Stimulated activated CD8-positive, alpha-beta memory T cell treated with anti-CD3 and anti-CD28 coated beads, Interleukin-7, amount 100 ng/mL, for 24 hours (primary cell): ENCODE data around the gene NUTM1.
A peak's percentile ranks its signal among the peaks of the same experiment; 100 is the strongest.
"Not testable (repeated sequence)": the region's sequence is repeated elsewhere in the genome, so short reads cannot be mapped to it uniquely, and the experiment has no call there.

Experiments
- DNase-seq: peaks from one replicate; pipeline ENCODE4 v3.0.0-alpha.2; 2020; ENCODE audit warnings: low read depth

The NUTM1 gene

GRCh38 chr15:34337557-34338306 is 5.4 kb upstream of the NUTM1 start, which contains the start of gene SLC12A6:
SLC12A6 (minus strand) TSS chr15:34337781; CDS start chr15:34336680, 1,101 bp downstream.
- peak; percentile 70 for DNase-seq

GRCh38 chr15:34338347-34338746 is 4.8 kb upstream of the NUTM1 start:
- DNase-seq, result no peak

GRCh38 chr15:34339946-34340345 is 3.2 kb upstream of the NUTM1 start:
- DNase-seq, result no peak

- DNase-seq, result no peak
Observed at GRCh38 chr15:34341381-34342212, 1.5 kb upstream of the NUTM1 start.

GRCh38 chr15:34342213-34342736 is 840 bp upstream of the NUTM1 start:
- not testable (repeated sequence) for DNase-seq

GRCh38 chr15:34347951-34348638 is 5.0 kb downstream of the NUTM1 start:
- DNase-seq, result no peak

GRCh38 chr15:34348735-34349300 is 5.7 kb downstream of the NUTM1 start:
- no peak for DNase-seq

- DNase-seq, result no peak
Observed at GRCh38 chr15:34349769-34350168, 6.7 kb downstream of the NUTM1 start.

- DNase-seq, result not testable (repeated sequence)
Observed at GRCh38 chr15:34352996-34353395, 9.9 kb downstream of the NUTM1 start.

GRCh38 chr15:34353627-34354026 is 10.5 kb downstream of the NUTM1 start:
- DNase-seq, result no peak

- no peak for DNase-seq
Observed at GRCh38 chr15:34354286-34354685, 11.2 kb downstream of the NUTM1 start.

GRCh38 chr15:34355241-34355640 is 12.1 kb downstream of the NUTM1 start:
- no peak for DNase-seq

- no peak for DNase-seq
Observed at GRCh38 chr15:34357653-34358052, 14.5 kb downstream of the NUTM1 start.

- no peak for DNase-seq
Observed at GRCh38 chr15:34358367-34358766, 15.3 kb downstream of the NUTM1 start.

GRCh38 chr15:34358948-34359347 is 15.8 kb downstream of the NUTM1 start:
- DNase-seq, result no peak

GRCh38 chr15:34359416-34359815 is 16.3 kb downstream of the NUTM1 start:
- DNase-seq, result no peak

- DNase-seq, result no peak
Observed at GRCh38 chr15:34360298-34360697, 17.2 kb downstream of the NUTM1 start.

GRCh38 chr15:34361278-34361677 is 18.2 kb downstream of the NUTM1 start:
- no peak for DNase-seq

- DNase-seq, result no peak
Observed at GRCh38 chr15:34362047-34362773, 19.1 kb downstream of the NUTM1 start.

GRCh38 chr15:34364041-34364440 is 20.9 kb downstream of the NUTM1 start:
- no peak for DNase-seq

GRCh38 chr15:34365091-34365825 is 22.1 kb downstream of the NUTM1 start:
- no peak for DNase-seq
